Measurements from ENCODE around the gene LRRC1.

DNA sequence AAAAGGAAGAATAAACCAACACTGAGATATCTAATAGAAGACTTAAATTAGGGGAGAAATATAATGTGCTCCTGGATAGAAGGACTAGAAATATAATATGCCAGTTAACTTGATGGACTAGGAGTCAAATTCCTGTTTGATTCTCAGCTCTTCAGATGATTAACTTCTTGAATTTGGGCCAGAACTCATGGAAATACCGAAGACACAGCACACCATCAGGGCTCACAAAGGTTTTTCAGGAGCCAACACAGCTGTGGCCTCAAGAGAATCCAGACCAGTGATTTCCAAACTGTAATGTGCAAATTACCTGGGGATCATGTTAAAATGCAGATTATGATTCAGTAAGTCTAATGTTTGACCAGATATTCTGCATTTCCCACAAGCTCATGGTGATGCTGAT, 33.8 kb upstream of the LRRC1 start:
- no peak for TF ChIP-seq EZH2 (IDR thresholded peaks at IDR 0.05; ENCODE audit: borderline replicate concordance, low read depth, low read length, severe bottlenecking)
- TF ChIP-seq, protein P1, sequence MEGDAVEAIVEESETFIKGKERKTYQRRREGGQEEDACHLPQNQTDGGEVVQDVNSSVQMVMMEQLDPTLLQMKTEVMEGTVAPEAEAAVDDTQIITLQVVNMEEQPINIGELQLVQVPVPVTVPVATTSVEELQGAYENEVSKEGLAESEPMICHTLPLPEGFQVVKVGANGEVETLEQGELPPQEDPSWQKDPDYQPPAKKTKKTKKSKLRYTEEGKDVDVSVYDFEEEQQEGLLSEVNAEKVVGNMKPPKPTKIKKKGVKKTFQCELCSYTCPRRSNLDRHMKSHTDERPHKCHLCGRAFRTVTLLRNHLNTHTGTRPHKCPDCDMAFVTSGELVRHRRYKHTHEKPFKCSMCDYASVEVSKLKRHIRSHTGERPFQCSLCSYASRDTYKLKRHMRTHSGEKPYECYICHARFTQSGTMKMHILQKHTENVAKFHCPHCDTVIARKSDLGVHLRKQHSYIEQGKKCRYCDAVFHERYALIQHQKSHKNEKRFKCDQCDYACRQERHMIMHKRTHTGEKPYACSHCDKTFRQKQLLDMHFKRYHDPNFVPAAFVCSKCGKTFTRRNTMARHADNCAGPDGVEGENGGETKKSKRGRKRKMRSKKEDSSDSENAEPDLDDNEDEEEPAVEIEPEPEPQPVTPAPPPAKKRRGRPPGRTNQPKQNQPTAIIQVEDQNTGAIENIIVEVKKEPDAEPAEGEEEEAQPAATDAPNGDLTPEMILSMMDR (IDR thresholded peaks at IDR 0.05; ENCODE audit: extremely low read depth in 1 of 2, insufficient read depth in 1 of 2, low read depth in 1 of 2, low read length in 2 of 2), result no peak
- no peak for TF ChIP-seq POLR2A (IDR thresholded peaks at IDR 0.05; ENCODE audit: low read depth, low read length)
- no peak for TF ChIP-seq FOS (IDR thresholded peaks at IDR 0.05; ENCODE audit: borderline replicate concordance, insufficient read depth, low read length)
- TF ChIP-seq, protein P2, sequence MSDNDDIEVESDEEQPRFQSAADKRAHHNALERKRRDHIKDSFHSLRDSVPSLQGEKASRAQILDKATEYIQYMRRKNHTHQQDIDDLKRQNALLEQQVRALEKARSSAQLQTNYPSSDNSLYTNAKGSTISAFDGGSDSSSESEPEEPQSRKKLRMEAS (IDR thresholded peaks at IDR 0.05; ENCODE audit: insufficient read depth, insufficient read length), result no peak
- no peak for TF ChIP-seq GATA2 (IDR thresholded peaks at IDR 0.05; ENCODE audit: insufficient read depth, insufficient read length, low read depth, low read length)
- no peak for TF ChIP-seq POLR2AphosphoS5 (IDR thresholded peaks at IDR 0.05; ENCODE audit: insufficient read depth, low read depth, low read length)
- no peak for TF ChIP-seq MYC (IDR thresholded peaks at IDR 0.05; ENCODE audit: low read depth, low read length)
- TF ChIP-seq JUN (IDR thresholded peaks at IDR 0.05; ENCODE audit: borderline replicate concordance, insufficient read depth, insufficient read length, low read depth), result no peak
